Measurements from ENCODE around the gene ZNF208. TPM values are rescaled to one million over a fixed set of nuclear protein-coding genes. Genes with fewer than 3 reads are reported as not detected.

The ZNF208 gene
- total and polyA plus RNA-seq, 4 donors, result 0.06 to 0.28 (median 0.16) TPM

DNA sequence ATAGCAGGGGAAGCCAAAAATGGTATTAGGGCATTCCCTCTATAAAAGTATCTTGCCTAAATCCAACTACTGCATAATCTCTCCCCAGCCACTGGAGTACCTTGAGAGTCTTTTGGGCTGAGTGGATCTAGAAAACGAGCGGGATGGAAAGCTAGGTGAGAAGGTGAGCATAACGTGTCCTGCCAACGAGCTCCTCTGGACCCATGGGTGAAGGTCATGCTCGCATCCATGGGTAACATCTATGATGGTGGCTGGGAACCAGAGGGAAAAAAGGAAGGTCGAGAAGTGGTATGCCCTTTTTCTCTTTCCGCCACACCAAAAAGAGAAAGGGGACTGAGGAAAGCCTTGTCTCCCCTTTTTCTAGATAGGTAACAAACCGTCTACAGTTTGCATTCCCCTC is 63.0 kb downstream of the ZNF208 start (continued):
- TF ChIP-seq, protein P1, sequence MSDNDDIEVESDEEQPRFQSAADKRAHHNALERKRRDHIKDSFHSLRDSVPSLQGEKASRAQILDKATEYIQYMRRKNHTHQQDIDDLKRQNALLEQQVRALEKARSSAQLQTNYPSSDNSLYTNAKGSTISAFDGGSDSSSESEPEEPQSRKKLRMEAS (IDR thresholded peaks at IDR 0.05), result no peak
- TF ChIP-seq, protein P2, sequence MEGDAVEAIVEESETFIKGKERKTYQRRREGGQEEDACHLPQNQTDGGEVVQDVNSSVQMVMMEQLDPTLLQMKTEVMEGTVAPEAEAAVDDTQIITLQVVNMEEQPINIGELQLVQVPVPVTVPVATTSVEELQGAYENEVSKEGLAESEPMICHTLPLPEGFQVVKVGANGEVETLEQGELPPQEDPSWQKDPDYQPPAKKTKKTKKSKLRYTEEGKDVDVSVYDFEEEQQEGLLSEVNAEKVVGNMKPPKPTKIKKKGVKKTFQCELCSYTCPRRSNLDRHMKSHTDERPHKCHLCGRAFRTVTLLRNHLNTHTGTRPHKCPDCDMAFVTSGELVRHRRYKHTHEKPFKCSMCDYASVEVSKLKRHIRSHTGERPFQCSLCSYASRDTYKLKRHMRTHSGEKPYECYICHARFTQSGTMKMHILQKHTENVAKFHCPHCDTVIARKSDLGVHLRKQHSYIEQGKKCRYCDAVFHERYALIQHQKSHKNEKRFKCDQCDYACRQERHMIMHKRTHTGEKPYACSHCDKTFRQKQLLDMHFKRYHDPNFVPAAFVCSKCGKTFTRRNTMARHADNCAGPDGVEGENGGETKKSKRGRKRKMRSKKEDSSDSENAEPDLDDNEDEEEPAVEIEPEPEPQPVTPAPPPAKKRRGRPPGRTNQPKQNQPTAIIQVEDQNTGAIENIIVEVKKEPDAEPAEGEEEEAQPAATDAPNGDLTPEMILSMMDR (IDR thresholded peaks at IDR 0.05; ENCODE audit: low read depth, low read length, missing input control), result no peak
- TF ChIP-seq YY1 (IDR thresholded peaks at IDR 0.05) (no peak), SP1 (IDR thresholded peaks at IDR 0.05) (no peak)

DNA sequence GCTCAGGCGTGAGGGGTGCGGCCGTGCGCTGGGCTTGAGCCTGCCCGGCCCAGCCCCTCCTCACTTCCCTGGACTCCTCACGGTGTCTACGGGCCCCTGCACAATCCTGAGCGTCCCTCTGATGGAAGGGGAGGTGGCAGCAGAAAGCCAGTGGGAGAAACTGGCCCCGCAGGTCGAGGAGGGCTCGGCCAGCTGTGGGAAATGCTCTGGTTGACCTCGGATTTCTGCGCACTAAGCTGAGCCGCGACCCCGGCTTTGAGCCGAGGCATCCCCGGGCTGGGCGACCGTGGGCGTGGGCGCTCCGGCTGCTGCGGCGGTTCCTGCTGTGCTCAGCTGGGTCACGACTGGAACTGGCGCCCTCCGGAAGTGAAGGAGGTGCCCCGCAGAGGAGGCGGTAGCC is 70.1 kb downstream of the ZNF208 start:
- H3K4me1 ChIP-seq (ENCODE audit: control insufficient read depth in 4 of 4, insufficient read depth in 4 of 4, low read length in 3 of 4), result no peaks in the 10 kb centered on the region
- no peak overlapping the region for H3K9ac ChIP-seq (ENCODE audit: low read depth in 1 of 2, low read length in 2 of 2)
- H3K27me3 ChIP-seq (ENCODE audit: control insufficient read depth in 4 of 4, insufficient read depth in 4 of 4, low read length in 3 of 4), result no peaks in the 10 kb centered on the region
- 76% methylated on average over 30 of the region's 30 CpGs for WGBS
- DNase-seq (ENCODE audit: low spot score), result no peak
- H3K9me3 ChIP-seq (ENCODE audit: control insufficient read depth in 4 of 4, low read length in 3 of 4), result peaks cover 3 to 24% (median 6%) of the 10 kb centered on the region in 4 donors
- H3K27ac ChIP-seq (ENCODE audit: low read depth in 1 of 2, low read length in 2 of 2), result no peak overlapping the region
- no peaks in the 10 kb centered on the region for H3K36me3 ChIP-seq (ENCODE audit: control insufficient read depth in 4 of 4, insufficient read depth in 3 of 4, low read depth in 1 of 4, low read length in 3 of 4)
- no peak overlapping the region for H3K4me3 ChIP-seq (ENCODE audit: low read depth in 1 of 3, low read length in 3 of 3)
- TF ChIP-seq, protein P3, sequence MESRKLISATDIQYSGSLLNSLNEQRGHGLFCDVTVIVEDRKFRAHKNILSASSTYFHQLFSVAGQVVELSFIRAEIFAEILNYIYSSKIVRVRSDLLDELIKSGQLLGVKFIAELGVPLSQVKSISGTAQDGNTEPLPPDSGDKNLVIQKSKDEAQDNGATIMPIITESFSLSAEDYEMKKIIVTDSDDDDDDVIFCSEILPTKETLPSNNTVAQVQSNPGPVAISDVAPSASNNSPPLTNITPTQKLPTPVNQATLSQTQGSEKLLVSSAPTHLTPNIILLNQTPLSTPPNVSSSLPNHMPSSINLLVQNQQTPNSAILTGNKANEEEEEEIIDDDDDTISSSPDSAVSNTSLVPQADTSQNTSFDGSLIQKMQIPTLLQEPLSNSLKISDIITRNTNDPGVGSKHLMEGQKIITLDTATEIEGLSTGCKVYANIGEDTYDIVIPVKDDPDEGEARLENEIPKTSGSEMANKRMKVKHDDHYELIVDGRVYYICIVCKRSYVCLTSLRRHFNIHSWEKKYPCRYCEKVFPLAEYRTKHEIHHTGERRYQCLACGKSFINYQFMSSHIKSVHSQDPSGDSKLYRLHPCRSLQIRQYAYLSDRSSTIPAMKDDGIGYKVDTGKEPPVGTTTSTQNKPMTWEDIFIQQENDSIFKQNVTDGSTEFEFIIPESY (IDR thresholded peaks at IDR 0.05), result no peak
- TF ChIP-seq EGR1 (IDR thresholded peaks at IDR 0.05; ENCODE audit: low read depth in 2 of 2) (no peak), HNF4A (conservative IDR thresholded peaks at IDR 0.05) (no peak), YY1 (IDR thresholded peaks at IDR 0.05) (no peak), RXRA (IDR thresholded peaks at IDR 0.05) (no peak), GABPA (IDR thresholded peaks at IDR 0.05 in 1 of 2, conservative IDR thresholded peaks at IDR 0.05 in 1 of 2) (no peak), NR2F2 (IDR thresholded peaks at IDR 0.05) (no peak), JUND (IDR thresholded peaks at IDR 0.05) (no peak), HNF4G (IDR thresholded peaks at IDR 0.05) (no peak), RAD21 (IDR thresholded peaks at IDR 0.05) (no peak), TAF1 (conservative IDR thresholded peaks at IDR 0.05) (no peak)
- TF ChIP-seq, protein P4, sequence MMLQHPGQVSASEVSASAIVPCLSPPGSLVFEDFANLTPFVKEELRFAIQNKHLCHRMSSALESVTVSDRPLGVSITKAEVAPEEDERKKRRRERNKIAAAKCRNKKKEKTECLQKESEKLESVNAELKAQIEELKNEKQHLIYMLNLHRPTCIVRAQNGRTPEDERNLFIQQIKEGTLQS (IDR thresholded peaks at IDR 0.05), result no peak
- TF ChIP-seq, protein P1 (IDR thresholded peaks at IDR 0.05), result no peak
- TF ChIP-seq, protein P2 (IDR thresholded peaks at IDR 0.05; ENCODE audit: low read depth, low read length, missing input control), result no peak
- TF ChIP-seq, protein P5, sequence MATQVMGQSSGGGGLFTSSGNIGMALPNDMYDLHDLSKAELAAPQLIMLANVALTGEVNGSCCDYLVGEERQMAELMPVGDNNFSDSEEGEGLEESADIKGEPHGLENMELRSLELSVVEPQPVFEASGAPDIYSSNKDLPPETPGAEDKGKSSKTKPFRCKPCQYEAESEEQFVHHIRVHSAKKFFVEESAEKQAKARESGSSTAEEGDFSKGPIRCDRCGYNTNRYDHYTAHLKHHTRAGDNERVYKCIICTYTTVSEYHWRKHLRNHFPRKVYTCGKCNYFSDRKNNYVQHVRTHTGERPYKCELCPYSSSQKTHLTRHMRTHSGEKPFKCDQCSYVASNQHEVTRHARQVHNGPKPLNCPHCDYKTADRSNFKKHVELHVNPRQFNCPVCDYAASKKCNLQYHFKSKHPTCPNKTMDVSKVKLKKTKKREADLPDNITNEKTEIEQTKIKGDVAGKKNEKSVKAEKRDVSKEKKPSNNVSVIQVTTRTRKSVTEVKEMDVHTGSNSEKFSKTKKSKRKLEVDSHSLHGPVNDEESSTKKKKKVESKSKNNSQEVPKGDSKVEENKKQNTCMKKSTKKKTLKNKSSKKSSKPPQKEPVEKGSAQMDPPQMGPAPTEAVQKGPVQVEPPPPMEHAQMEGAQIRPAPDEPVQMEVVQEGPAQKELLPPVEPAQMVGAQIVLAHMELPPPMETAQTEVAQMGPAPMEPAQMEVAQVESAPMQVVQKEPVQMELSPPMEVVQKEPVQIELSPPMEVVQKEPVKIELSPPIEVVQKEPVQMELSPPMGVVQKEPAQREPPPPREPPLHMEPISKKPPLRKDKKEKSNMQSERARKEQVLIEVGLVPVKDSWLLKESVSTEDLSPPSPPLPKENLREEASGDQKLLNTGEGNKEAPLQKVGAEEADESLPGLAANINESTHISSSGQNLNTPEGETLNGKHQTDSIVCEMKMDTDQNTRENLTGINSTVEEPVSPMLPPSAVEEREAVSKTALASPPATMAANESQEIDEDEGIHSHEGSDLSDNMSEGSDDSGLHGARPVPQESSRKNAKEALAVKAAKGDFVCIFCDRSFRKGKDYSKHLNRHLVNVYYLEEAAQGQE (IDR thresholded peaks at IDR 0.05), result no peak

All from liver (tissue), 9 donors.